ENCODE measurements around the gene DCAF17. TPM values are rescaled to one million over a fixed set of nuclear protein-coding genes. Genes with fewer than 3 reads are reported as not detected.
A peak's percentile ranks its signal among the peaks of the same experiment; 100 is the strongest.

The DCAF17 gene, protein sequence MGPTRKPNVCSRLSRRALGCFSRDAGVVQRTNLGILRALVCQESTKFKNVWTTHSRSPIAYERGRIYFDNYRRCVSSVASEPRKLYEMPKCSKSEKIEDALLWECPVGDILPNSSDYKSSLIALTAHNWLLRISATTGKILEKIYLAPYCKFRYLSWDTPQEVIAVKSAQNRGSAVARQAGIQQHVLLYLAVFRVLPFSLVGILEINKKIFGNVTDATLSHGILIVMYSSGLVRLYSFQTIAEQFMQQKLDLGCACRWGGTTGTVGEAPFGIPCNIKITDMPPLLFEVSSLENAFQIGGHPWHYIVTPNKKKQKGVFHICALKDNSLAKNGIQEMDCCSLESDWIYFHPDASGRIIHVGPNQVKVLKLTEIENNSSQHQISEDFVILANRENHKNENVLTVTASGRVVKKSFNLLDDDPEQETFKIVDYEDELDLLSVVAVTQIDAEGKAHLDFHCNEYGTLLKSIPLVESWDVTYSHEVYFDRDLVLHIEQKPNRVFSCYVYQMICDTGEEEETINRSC
- total RNA-seq: 10 to 100 TPM; 11.2 to 18.6 TPM

DNA sequence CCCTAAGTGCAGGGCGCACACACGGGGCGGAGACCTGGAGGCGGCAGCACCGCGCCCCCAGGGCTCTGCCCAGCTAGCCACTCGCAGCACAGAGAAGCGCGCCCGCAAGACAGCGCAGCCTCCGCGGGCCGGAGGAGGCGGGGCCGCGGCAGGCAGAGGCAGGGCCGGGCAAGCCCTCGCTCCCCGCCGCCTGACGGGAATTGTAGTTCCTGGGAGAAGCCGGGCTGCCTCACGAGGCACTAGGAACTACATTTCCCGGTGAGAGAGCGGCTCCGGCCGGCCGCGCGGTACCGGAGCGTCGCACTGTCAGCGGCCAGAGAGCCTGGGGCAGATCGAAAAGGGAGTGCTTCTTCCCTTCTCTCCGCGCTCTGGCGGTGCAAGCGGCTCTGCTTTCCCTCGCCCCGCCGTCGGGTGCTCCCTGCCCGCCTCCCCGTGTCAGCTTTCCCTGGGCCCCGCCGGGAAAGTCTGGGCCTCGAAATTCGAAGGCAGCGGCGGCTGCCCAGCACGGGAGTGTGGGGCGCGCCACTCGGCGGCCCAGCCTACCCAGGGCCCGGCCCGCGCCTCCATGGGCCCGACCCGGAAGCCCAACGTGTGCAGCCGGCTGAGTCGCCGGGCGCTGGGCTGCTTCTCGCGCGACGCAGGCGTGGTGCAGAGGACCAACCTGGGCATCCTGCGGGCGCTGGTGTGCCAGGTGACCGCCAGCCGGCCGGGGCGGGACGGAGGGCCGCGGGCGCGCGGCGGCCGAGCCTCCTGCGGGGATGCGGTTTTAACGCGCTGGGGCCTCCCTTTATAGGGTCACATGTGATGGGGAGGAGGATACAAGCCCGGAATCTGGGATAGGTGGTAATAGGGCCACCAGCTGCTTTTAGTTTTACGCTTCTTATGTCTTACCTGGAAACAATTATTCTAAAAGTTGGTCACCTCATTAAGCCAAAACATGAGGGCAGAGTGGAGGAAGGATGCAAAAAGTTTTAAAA, at the start of gene DCAF17:
TSS of gene DCAF17 (plus strand) at position 214 of the 977 bp plus-strand sequence. CDS start at position 566, 352 bp downstream.
- Mint-ChIP-seq H3K36me3 (ENCODE audit: low read depth) (peaks cover 33% of the 10 kb centered on the region), H3K4me3 (peak within 1 kb of the TSS; percentile 94), H3K27ac (peak within 1 kb of the TSS; percentile 86), H3K4me1 (peaks cover 7% of the 10 kb centered on the region), H3K9me3 (no peaks in the 10 kb centered on the region), H3K27me3 (no peaks in the 10 kb centered on the region)
- peak; percentile 94 for ATAC-seq (replicated peaks)

DNA sequence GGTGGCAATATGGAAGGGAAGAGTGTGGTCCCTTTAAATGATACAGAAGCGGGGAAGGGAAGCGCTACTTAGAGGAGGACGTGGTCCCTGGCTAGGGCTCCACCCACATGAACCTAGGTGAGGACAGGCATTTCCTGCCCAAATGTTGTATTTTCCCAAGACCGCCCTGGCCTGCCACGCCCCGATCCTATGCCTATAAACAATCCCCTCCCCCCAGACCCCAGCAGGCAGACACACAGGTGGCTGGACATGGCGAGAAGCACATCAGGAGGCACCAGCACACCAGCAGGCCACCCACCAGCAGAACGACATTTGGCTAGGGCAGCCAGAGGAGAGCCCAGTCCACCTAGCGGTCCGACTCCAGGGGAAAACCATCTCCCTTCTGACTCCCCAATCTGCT, 47.4 kb upstream of the DCAF17 start:
- Mint-ChIP-seq H3K27me3 (no peaks in the 10 kb centered on the region), H3K9me3 (no peaks in the 10 kb centered on the region), H3K4me1 (no peaks in the 10 kb centered on the region), H3K27ac (no peak overlapping the region), H3K4me3 (no peak overlapping the region), H3K36me3 (ENCODE audit: low read depth) (peaks cover 32% of the 10 kb centered on the region)
- ATAC-seq (replicated peaks): no peak

DNA sequence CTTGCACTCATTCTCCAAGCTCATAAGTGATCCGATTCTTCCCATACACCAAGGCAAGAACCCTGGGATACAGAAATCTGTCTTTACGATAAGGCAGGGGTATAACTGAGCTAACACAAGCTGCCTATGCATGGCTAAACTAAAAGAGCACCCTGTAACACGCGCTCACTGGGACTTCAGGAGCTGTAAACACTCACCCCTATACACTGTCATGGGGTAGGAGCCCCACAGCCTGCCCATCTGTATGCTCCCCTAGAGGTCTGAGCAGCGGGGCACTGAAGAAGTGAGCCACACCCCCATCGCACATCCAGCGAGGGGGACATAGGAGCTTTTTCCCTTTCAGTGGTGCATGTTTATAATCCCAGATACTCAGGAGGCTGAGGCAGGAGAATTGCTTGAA, 47.0 kb upstream of the DCAF17 start:
- H3K9me3 Mint-ChIP-seq: no peaks in the 10 kb centered on the region
- H3K27ac Mint-ChIP-seq: no peak overlapping the region
- no peak for ATAC-seq (replicated peaks)
- peaks cover 33% of the 10 kb centered on the region for H3K36me3 Mint-ChIP-seq (ENCODE audit: low read depth)
- H3K4me1 Mint-ChIP-seq: no peaks in the 10 kb centered on the region
- no peaks in the 10 kb centered on the region for H3K27me3 Mint-ChIP-seq
- no peak overlapping the region for H3K4me3 Mint-ChIP-seq

DNA sequence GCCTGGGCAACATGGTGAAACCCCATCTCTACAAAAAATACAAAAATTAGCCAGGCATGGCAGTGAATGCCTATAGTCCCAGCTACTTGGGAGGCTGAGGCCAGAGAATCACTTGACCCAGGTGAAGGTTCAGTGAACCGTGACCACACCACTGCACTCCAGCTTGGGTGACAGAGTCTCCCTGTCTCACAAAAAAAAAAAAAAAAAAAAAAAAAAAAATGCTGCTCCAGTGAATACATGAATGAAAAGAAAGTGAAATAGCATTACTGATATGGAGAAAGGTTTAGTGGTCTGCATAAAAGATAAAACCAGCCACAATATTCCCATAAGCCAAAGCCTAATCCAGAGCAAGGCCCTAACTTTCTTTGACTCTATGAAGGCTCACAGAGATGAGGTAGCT, 44.7 kb upstream of the DCAF17 start:
- H3K4me1 Mint-ChIP-seq: peaks cover 6% of the 10 kb centered on the region
- H3K4me3 Mint-ChIP-seq: no peak overlapping the region
- no peak overlapping the region for H3K27ac Mint-ChIP-seq
- ATAC-seq (replicated peaks): no peak
- H3K27me3 Mint-ChIP-seq: no peaks in the 10 kb centered on the region
- no peaks in the 10 kb centered on the region for H3K9me3 Mint-ChIP-seq
- H3K36me3 Mint-ChIP-seq (ENCODE audit: low read depth): peaks cover 25% of the 10 kb centered on the region

DNA sequence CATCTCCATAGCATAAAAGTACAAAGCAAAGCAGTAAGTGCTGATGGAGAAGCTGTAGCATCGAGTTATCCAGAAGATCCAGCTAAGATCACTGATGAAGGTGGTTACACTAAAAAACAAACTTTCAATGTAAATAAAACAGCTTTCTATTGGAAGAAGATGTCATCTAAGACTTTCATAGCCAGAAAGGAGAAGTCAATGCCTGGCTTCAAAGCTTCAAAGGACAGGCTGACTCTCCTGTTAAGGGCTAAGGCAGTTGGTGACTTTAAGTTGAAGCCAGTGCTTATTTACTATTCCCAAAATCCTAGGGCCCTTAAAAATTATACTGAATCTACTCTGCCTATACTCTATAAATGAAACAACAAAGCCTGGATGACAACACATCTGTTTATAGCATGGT, 44.2 kb upstream of the DCAF17 start:
- no peak overlapping the region for H3K27ac Mint-ChIP-seq
- no peak overlapping the region for H3K4me3 Mint-ChIP-seq
- H3K4me1 Mint-ChIP-seq: peaks cover 6% of the 10 kb centered on the region
- no peak for ATAC-seq (replicated peaks)
- no peaks in the 10 kb centered on the region for H3K27me3 Mint-ChIP-seq
- no peaks in the 10 kb centered on the region for H3K9me3 Mint-ChIP-seq
- peaks cover 25% of the 10 kb centered on the region for H3K36me3 Mint-ChIP-seq (ENCODE audit: low read depth)

DNA sequence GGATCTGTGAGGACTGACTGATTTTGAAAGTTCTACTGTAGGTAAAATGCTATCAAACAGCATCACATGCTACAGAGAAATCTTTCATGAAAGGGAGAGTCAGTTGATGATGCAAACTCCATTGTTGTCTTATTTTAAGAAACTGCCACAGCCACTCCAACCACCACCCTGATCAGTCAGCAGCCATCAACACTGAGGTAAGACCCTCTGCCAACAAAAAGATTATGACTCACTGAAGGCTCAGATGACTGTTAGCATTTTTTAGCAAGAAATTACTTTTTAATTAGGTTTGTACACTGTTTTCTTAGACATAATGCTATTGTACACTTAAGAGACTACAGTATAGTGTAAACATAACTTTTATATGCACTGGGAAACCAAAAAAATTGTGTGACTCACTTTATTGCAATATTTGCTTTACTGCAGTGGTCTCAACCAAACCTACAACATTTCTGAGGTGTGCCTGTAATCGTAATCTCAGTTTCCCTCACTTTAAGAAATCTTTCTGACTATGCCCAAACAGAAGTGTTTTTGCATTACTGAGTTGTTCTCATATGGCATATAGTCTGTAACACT, 43.0 kb upstream of the DCAF17 start:
- H3K4me1 Mint-ChIP-seq: peaks cover 6% of the 10 kb centered on the region
- H3K4me3 Mint-ChIP-seq: no peak overlapping the region
- H3K27me3 Mint-ChIP-seq: no peaks in the 10 kb centered on the region
- no peaks in the 10 kb centered on the region for H3K9me3 Mint-ChIP-seq
- H3K36me3 Mint-ChIP-seq (ENCODE audit: low read depth): peaks cover 21% of the 10 kb centered on the region
- H3K27ac Mint-ChIP-seq: no peak overlapping the region
- ATAC-seq (replicated peaks): peak; percentile 72

DNA sequence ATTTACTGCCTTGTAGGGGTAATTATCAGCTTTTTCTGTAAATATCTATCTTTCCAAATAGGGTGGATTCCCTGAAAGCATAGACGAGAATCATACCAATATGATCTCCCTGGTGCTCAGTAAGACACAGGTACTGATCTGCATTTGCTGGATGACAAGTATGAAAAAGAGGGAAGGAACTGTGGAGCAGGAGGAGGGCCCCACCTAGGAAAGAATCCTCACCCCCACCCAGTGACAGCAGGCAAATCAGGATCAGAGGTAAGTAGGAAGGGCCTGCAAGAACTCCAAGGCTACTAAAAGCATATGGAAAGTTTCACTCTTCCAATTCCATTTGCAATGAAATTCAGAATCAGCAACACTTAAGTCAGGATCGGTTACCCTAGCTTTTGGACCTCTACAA, 42.5 kb upstream of the DCAF17 start:
- Mint-ChIP-seq H3K27me3 (no peaks in the 10 kb centered on the region), H3K36me3 (ENCODE audit: low read depth) (peaks cover 21% of the 10 kb centered on the region), H3K4me3 (no peak overlapping the region), H3K4me1 (peaks cover 6% of the 10 kb centered on the region), H3K27ac (no peak overlapping the region), H3K9me3 (no peaks in the 10 kb centered on the region)
- no peak for ATAC-seq (replicated peaks)

DNA sequence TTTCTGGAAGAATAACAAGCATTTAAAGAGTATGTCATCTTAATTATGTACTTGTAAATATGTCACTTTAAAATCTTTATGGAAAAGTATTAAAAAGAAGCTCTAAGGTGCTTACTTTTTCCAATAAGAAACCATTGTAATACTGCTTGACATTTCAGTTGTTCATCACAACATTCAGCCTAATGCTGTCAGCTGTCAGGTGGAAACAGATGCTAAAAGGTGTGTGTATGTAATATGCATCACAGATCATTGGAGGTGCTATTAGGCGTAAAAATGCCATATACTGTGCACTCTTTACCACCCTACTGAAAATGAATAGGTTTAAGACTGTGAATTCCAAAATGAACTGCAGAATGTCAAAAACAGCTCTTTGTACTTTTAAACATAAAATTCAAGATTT, 40.5 kb upstream of the DCAF17 start:
- Mint-ChIP-seq H3K9me3 (no peaks in the 10 kb centered on the region), H3K4me1 (peaks cover 11% of the 10 kb centered on the region), H3K27me3 (no peaks in the 10 kb centered on the region), H3K4me3 (no peak overlapping the region), H3K27ac (no peak overlapping the region), H3K36me3 (ENCODE audit: low read depth) (peaks cover 16% of the 10 kb centered on the region)
- no peak for ATAC-seq (replicated peaks)

DNA sequence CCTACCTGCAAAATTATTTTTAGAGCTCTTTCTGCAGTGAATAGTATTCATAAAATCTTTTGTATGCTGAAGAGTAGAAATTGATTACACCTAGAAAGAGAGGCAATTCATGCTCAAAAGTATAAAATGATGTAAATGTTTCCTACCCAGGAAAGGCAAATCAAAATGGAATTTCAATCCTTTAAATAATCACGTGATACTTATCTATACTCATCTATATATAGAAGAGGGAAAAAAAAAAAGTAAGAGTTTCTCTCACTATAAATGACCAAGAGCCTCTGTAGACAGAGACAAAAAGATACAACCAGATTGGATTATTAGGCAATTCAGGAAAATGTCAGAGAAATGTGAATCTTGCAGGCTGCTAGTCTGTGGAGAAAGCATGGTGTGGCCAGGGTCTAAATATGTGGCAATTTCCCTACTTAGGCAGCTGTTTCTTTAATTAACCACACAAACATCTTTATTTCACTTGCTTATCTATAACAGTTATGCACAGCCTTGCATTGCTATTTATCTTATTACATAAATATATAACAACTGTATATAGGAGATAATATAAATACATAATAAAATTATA, 39.8 kb upstream of the DCAF17 start:
- Mint-ChIP-seq H3K27ac (no peak overlapping the region), H3K4me3 (no peak overlapping the region), H3K27me3 (no peaks in the 10 kb centered on the region), H3K4me1 (peaks cover 11% of the 10 kb centered on the region), H3K9me3 (no peaks in the 10 kb centered on the region), H3K36me3 (ENCODE audit: low read depth) (peaks cover 16% of the 10 kb centered on the region)
- no peak for ATAC-seq (replicated peaks)

DNA sequence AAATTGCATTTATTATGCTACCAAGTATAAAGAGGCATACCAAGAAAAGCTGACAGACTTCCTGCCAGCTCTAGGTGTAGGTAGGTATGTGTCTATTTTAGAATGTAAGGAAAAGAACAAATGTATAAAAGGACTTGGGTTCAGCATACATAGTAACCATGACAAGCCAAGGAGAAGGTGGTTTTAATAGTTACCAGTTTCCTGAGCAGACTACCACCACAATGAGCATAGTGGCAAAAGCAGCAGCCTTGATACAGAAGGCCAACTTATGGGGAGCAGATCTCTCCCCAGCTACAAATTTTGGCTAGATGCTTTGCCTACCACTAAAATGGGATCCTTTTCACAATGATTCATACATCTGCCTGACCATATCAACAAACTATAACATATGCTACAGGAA, 34.7 kb upstream of the DCAF17 start:
- Mint-ChIP-seq H3K9me3 (peaks cover 6% of the 10 kb centered on the region), H3K4me1 (peaks cover 21% of the 10 kb centered on the region), H3K4me3 (no peak overlapping the region), H3K27ac (no peak overlapping the region), H3K27me3 (no peaks in the 10 kb centered on the region), H3K36me3 (ENCODE audit: low read depth) (no peaks in the 10 kb centered on the region)
- ATAC-seq (replicated peaks): peak; percentile 33

DNA sequence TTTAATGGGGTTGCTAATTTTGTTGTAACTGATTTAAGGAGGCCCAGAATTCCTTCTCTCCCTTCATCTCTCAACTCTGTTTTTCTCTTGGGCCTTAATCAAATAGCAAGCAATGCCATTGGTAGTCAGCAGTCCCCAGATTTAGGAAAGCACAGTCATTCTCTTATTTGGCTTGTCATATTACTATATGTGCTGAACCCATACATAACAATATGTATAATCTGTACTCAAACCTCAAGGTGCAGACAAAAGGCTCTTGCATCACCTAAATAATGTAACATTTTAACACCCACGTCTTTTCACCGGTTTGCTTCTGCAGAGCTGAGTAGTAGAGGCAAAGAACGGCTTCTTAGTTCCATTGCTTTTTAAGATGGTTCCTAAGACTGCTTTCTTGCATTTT, 33.6 kb upstream of the DCAF17 start:
- Mint-ChIP-seq H3K4me3 (no peak overlapping the region), H3K4me1 (peaks cover 31% of the 10 kb centered on the region)
- ATAC-seq (replicated peaks): peak; percentile 35

DNA sequence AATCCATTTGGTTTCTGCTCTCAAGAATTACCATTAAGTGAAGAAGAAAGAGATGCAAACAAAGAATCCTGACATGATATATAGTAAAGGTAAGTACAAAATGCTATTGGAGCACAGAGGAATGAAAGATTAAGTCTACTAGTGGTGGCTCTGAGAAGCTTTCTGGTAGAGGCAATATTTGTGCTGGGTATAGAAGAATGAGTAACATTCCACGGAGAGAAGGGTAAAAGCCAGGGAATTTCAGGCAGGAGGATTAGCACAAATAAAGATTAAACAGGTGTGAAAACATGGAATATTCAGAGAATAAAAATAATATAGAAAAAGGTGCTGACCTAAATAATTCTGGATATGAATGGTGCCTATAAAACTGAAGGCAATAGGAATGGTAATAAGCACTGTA, 32.1 kb upstream of the DCAF17 start:
- Mint-ChIP-seq H3K9me3 (peaks cover 11% of the 10 kb centered on the region), H3K4me1 (peaks cover 41% of the 10 kb centered on the region), H3K36me3 (ENCODE audit: low read depth) (no peaks in the 10 kb centered on the region), H3K27ac (no peak overlapping the region), H3K27me3 (no peaks in the 10 kb centered on the region), H3K4me3 (no peak overlapping the region)
- no peak for ATAC-seq (replicated peaks)

More for the DNA sequence above, 33.6 kb upstream of the DCAF17 start:
- no peak overlapping the region for H3K27ac Mint-ChIP-seq
- H3K9me3 Mint-ChIP-seq: peaks cover 11% of the 10 kb centered on the region
- H3K27me3 Mint-ChIP-seq: no peaks in the 10 kb centered on the region
- H3K36me3 Mint-ChIP-seq (ENCODE audit: low read depth): no peaks in the 10 kb centered on the region

DNA sequence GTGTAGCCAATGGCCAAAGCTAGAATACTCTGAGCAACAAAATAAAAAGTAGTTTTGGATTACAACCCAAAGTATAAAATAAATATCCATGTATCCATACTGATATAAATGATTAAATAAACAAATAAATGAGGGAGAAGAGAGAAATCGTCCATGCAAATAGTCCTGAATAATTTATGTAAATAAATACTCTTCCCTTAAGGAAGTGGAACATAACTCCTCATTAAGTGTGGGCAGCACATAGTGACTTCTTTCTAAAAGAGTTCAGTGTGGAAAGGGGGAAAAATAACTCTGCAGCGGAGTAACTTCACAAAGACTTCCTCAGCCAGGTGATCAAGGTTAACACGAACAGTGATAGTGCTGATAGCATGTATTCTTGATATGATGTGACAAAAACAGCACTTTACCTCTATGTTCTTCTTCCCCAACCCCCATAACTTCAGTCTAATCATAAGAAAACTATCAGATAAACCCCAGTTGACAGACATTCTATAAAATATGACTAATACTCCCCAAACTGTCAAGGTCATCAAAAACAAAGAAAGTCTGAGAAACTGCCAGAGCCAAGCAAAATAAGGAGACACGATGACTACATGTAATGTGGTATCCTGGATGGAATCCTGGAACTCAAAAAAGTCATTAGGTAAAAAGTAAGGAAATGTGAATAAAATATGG, 31.0 kb upstream of the DCAF17 start:
- Mint-ChIP-seq H3K9me3 (peaks cover 11% of the 10 kb centered on the region), H3K27ac (peak overlapping the region; percentile 24), H3K4me3 (peak overlapping the region; percentile 38), H3K4me1 (peaks cover 47% of the 10 kb centered on the region), H3K36me3 (ENCODE audit: low read depth) (no peaks in the 10 kb centered on the region), H3K27me3 (no peaks in the 10 kb centered on the region)
- ATAC-seq (replicated peaks): peak; percentile 69
